ENCODE measurements around the gene DCTN3. TPM values are rescaled to one million over a fixed set of nuclear protein-coding genes. Genes with fewer than 3 reads are reported as not detected.
A peak's percentile ranks its signal among the peaks of the same experiment; 100 is the strongest.
"Not testable (repeated sequence)": the region's sequence is repeated elsewhere in the genome, so short reads cannot be mapped to it uniquely, and the experiment has no call there.

Gene DCTN3
- total RNA-seq, 1 experiment from 2014 or later: 58.2 TPM

DNA sequence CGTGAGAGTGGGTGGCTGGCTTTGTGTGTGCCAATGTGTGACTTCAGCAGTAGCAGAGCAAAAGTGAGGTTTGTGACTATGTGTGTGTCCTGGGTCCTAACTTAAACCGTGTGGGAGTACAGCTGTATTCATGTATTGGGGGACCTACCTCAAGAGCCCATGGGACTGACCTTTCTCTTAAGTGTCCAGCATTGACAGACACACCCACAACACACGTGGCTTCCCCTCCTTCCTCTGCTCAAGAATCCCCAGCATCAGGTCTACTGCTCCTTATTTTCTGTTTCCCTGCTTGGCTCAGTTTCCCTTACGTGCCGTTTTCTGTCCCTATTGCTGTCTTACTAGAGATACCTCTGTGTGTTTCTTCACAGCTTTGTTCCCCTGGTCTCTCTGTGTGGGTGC is 32.3 kb upstream of the DCTN3 start:
- Histone ChIP-seq H3K4me3 (peak overlapping the region; percentile 54), H3K36me3 (no peaks in the 10 kb centered on the region; the same call in 1 of the 2 replicates), H3K4me1 (peaks cover 3% of the 10 kb centered on the region; the same call in 1 of the 2 replicates), H3K27me3 (no peaks in the 10 kb centered on the region), H3K9me3 (replicated peaks) (no peaks in the 10 kb centered on the region), H3K27ac (no peak overlapping the region; the same call in 1 of the 2 replicates)
- DNase-seq: no peak

DNA sequence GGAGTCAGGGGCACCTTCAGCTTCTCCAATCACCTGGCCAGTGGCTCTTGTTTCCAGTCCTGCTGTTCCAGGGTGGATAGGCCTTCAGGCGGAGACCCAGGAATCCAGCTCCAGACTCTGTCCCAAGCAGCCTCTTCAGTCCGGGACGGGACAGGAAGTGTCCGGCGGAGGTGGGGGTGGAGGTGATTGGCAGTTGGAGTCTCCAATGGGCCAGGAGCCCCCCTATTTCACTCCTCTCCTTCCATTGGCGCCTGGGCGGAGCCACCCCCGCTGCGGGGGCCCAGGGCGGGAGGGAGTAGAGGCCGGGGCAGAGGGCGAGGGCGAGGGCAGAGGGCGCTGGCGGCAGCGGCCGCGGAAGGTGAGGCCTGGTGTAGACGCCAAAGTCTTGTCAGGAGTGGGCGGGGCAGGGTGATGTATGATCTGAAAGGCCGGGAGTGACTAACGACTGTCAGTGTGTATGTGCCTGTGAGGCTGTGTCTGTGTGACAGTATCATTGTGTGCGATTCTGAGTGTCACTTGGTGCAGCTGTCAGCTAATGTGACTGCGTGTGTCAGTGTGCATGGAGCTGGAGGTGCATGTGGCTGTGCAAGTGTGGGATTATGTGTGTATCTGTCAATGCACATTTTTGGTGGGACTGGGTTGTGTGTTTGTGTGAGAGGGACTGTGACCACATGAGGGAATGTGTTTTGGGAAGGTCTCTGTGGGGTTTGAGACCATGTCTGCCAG is 31.7 kb upstream of the DCTN3 start, which contains the start of gene IL11RA:
Gene IL11RA (plus strand): TSS at position 310 of the 726 bp plus-strand sequence. CDS start 3,033 bp downstream, outside the sequence.
- Histone ChIP-seq H3K4me3 (peak within 1 kb of the TSS; percentile 54), H3K4me1 (peaks cover 3% of the 10 kb centered on the region; the same call in 1 of the 2 replicates), H3K36me3 (no peaks in the 10 kb centered on the region; the same call in 1 of the 2 replicates), H3K9me3 (replicated peaks) (no peaks in the 10 kb centered on the region), H3K27ac (peak within 1 kb of the TSS; percentile 11; the same call in 1 of the 2 replicates), H3K27me3 (no peaks in the 10 kb centered on the region)
- peak; percentile 80 to 81 for DNase-seq

DNA sequence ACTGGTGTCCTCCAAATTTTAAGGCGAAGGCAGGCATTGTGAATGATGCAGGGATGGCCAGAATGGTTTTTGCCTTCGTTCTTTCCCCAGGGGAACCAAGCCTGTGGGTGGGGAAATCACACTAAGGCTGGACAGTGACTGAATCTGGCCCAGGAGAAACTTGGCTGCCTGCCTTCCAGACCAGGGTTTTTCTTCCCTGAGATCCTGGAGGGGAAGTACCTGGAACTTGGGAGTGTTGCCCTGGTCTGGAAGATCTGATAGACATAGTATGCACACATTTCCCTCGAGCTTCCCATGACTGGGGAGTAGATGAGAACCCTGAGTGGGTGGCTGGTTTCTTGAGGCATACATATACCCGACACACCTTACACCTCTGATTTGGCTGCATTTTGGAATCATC is 31.0 kb upstream of the DCTN3 start:
- peaks cover 3% of the 10 kb centered on the region; the same call in 1 of the 2 replicates for H3K4me1 ChIP-seq
- no peaks in the 10 kb centered on the region; the same call in 1 of the 2 replicates for H3K36me3 ChIP-seq
- DNase-seq: no peak
- H3K27ac ChIP-seq: no peak overlapping the region
- no peaks in the 10 kb centered on the region for H3K9me3 ChIP-seq (replicated peaks)
- no peaks in the 10 kb centered on the region for H3K27me3 ChIP-seq
- peak overlapping the region; percentile 54 for H3K4me3 ChIP-seq

DNA sequence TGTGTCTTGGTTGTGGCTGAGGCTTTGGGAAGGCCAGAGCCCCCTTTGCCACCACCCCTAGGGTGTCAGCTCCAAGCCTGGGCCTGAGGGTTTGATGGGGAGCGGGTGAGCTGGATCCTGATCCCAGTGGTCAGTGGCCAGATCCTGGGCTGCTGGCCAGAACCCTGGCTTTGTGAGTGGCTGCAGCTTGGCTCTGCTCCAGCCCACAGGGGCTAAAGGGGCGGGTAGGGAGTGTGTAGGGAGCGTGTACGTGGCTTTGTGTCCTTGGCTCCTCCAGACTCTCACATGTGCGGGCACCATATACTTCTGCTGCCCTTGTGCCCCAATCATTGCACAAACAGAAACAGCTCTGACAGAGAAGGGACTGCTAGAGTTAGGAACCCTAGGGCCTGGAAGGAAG is 30.5 kb upstream of the DCTN3 start:
- Histone ChIP-seq H3K27me3 (no peaks in the 10 kb centered on the region), H3K4me1 (peaks cover 7% of the 10 kb centered on the region), H3K9me3 (replicated peaks) (no peaks in the 10 kb centered on the region), H3K36me3 (no peaks in the 10 kb centered on the region; the same call in 1 of the 2 replicates), H3K4me3 (no peak overlapping the region), H3K27ac (no peak overlapping the region)
- no peak for DNase-seq

DNA sequence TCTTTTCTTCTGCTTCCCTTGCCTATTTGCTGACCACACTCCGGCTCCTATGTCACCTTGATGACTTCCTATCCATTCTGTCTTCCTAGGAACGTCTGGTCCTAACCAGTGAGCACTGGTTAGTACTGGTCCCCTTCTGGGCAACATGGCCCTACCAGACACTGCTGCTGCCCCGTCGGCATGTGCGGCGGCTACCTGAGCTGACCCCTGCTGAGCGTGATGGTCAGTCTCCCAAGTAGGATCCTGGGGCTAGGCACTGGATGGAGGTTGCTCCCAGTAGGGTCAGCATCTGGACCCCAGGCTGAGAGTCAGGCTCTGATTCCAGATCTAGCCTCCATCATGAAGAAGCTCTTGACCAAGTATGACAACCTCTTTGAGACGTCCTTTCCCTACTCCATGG is 28.4 kb upstream of the DCTN3 start:
- Histone ChIP-seq H3K4me1 (peaks cover 7% of the 10 kb centered on the region), H3K27me3 (no peaks in the 10 kb centered on the region), H3K9me3 (replicated peaks) (no peaks in the 10 kb centered on the region), H3K27ac (no peak overlapping the region), H3K36me3 (no peaks in the 10 kb centered on the region; the same call in 1 of the 2 replicates), H3K4me3 (no peak overlapping the region)
- no peak for DNase-seq

DNA sequence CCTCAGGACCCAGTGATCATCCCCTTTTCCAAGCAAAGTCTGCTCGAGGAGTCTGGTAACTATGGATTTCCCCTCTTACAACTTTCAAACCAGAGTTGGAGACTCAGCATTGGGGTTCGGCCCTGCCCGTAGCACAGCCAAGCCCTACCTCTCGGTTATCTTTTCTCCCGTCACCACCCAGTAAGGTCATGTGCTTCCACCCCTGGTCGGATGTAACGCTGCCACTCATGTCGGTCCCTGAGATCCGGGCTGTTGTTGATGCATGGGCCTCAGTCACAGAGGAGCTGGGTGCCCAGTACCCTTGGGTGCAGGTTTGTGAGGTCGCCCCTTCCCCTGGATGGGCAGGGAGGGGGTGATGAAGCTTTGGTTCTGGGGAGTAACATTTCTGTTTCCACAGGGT is 27.4 kb upstream of the DCTN3 start:
- no peaks in the 10 kb centered on the region for H3K27me3 ChIP-seq
- H3K27ac ChIP-seq: no peak overlapping the region
- no peak overlapping the region; the same call in 1 of the 2 replicates for H3K4me3 ChIP-seq
- no peaks in the 10 kb centered on the region for H3K9me3 ChIP-seq (replicated peaks)
- H3K36me3 ChIP-seq: no peaks in the 10 kb centered on the region; the same call in 1 of the 2 replicates
- DNase-seq: no peak
- peaks cover 4% of the 10 kb centered on the region for H3K4me1 ChIP-seq

DNA sequence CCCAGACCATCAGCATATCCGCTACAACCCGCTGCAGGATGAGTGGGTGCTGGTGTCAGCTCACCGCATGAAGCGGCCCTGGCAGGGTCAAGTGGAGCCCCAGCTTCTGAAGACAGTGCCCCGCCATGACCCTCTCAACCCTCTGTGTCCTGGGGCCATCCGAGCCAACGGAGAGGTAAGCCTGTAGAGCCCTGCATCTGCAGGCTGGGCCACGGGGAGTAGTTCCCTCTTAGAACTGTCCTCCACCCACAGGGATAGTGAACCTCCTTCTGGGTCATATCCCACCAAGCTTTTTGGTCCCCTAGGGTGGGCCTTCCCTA is 26.7 kb upstream of the DCTN3 start:
- Histone ChIP-seq H3K4me1 (peaks cover 4% of the 10 kb centered on the region), H3K36me3 (no peaks in the 10 kb centered on the region; the same call in 1 of the 2 replicates), H3K4me3 (peak overlapping the region; percentile 75), H3K27ac (peak overlapping the region; percentile 53), H3K27me3 (no peaks in the 10 kb centered on the region), H3K9me3 (replicated peaks) (no peaks in the 10 kb centered on the region)
- no peak for DNase-seq

DNA sequence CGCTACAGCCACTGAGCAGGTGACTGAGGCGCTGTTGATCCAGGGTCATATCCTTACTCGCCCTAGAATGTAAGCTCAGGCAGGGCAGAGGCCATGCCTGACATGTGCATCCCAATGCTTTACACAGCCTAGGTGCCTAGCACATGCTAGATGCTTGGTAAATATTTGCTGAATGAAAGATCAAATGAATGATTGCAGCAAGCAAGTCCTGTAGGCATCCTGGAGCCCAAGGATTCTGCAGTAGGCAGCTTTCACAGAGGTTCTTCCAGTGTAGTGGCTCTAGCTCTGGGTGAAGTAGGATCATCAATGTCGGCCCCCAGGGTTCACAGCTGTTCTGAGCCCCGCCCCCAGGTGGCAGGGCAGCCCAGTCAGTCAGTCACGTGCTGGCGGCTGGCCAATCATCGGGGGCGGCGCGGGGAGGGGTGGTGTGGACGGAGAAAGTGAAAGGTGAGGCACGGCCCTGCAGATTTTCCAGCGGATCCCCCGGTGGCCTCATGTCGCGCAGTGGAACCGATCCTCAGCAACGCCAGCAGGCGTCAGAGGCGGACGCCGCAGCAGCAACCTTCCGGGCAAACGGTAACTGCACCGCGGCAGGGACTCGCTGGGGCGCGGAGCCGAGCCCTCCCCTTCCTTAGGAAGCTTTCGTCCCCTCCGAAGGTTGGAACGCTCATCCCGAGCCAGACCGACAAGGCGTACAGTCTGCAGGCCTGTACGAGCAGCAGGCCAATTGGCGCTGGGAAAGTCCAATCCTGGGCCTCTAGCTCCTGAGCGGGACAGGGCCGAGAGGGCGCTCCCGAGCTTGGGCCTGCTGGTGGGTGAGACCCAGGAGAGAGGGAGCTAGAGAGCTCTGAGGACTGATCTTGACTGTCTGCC is 26.2 kb upstream of the DCTN3 start, which contains the start of gene GALT:
Gene GALT (plus strand): TSS at position 465 of the 873 bp plus-strand sequence. CDS start 30 bp downstream, at position 495.
- no peaks in the 10 kb centered on the region for H3K9me3 ChIP-seq (replicated peaks)
- DNase-seq: peak; percentile 95

DNA sequence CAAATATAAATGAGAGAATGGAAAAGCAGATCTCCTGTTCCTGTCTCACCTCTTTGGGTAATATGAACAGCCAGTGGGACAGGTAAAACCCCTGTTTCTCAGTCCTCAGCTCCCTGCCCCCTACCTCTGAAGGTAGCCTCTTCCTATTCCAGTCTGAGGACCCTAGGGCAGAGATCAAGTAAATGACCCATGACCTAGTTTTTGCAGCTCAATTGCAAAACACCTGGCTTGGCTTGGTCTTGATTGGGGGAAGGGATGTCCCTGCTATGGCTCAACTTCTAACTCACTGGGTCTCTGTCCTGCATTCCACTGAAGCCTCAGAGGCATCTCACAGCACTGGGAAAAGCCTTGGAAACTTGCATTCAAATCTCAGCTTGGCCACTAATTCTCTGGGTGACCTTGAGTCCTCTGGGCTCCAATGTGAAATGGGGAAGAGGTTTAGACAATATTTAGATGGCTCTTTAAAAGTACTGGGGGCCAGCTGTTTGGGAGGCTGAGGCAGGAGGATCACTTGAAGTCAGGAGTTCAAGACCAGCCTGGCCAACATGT is 24.5 kb upstream of the DCTN3 start:
- peaks cover 4% of the 10 kb centered on the region for H3K4me1 ChIP-seq
- H3K36me3 ChIP-seq: no peaks in the 10 kb centered on the region; the same call in 1 of the 2 replicates
- no peak overlapping the region for H3K4me3 ChIP-seq
- H3K9me3 ChIP-seq (replicated peaks): no peaks in the 10 kb centered on the region
- H3K27me3 ChIP-seq: no peaks in the 10 kb centered on the region
- DNase-seq: no peak
- no peak overlapping the region for H3K27ac ChIP-seq

More for the DNA sequence above, 26.2 kb upstream of the DCTN3 start, which contains the start of gene GALT:
- Histone ChIP-seq H3K36me3 (no peaks in the 10 kb centered on the region; the same call in 1 of the 2 replicates), H3K27me3 (no peaks in the 10 kb centered on the region), H3K4me3 (peak within 1 kb of the TSS; percentile 75), H3K27ac (peak within 1 kb of the TSS; percentile 53), H3K4me1 (peaks cover 4% of the 10 kb centered on the region)

DNA sequence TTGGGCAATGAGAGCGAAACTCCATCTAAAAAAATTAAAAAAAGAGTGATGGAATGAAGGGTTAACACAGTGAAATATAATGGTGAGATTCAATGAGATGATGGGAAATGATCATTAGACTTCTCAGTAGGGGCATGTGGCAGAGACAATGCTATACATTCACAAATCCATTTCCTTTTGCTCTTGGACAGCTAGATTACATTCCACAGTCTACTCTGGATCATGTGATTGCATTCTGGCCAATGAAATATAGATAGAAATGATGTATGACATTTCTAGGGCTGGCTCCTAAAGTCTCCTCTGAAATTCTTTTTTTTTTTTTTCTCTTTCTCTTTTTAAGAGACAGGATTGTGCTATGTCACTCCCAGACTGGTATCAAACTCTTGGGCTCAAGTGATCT is 22.4 kb upstream of the DCTN3 start:
- Histone ChIP-seq H3K27me3 (no peaks in the 10 kb centered on the region), H3K4me3 (no peak overlapping the region), H3K27ac (no peak overlapping the region), H3K4me1 (peaks cover 4% of the 10 kb centered on the region), H3K36me3 (no peaks in the 10 kb centered on the region), H3K9me3 (replicated peaks) (no peaks in the 10 kb centered on the region)
- no peak for DNase-seq

DNA sequence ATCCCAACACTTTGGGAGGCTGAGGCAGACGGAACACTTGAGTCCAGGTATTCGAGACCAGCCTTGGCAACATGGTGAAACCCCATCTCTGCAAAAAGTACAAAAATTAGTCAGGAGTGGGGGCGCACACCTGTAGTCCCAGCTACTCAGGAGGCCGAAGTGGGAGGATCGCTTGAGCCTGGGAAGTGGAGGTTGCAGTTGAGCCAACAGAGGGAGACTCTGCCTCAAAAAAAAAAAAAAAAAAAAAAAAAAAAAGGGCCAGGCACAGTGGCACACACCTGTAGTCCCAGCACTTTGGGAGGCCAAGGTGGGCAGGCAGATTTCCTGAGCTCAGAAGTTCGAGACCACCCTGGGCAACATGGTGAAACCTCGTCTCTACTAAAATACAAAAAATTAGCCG is 19.0 kb upstream of the DCTN3 start:
- not testable (repeated sequence) for H3K36me3 ChIP-seq; H3K27ac ChIP-seq; H3K4me1 ChIP-seq; H3K9me3 ChIP-seq (replicated peaks); H3K27me3 ChIP-seq; H3K4me3 ChIP-seq; DNase-seq

DNA sequence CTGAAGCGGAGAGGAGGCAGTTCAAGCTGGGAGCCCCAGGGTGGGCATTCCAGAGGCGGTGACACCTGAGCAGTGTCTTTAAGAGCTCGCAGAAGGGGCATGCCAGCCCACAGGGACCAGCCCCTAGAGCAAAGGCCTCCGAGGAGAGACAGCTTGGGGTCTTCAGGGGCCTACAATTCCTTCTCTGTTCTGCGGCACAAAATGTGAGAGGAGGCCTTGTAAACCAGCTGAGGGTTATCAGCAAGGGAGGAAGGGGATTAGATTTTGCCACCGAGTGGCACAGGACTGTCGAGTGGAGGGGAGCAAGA is 17.8 kb upstream of the DCTN3 start:
- H3K4me3 ChIP-seq: peak overlapping the region; percentile 79
- no peaks in the 10 kb centered on the region for H3K9me3 ChIP-seq (replicated peaks)
- no peak overlapping the region; the same call in 1 of the 2 replicates for H3K27ac ChIP-seq
- H3K27me3 ChIP-seq: no peaks in the 10 kb centered on the region
- peaks cover 4% of the 10 kb centered on the region; the same call in 1 of the 2 replicates for H3K36me3 ChIP-seq
- DNase-seq: no peak
- no peaks in the 10 kb centered on the region for H3K4me1 ChIP-seq

DNA sequence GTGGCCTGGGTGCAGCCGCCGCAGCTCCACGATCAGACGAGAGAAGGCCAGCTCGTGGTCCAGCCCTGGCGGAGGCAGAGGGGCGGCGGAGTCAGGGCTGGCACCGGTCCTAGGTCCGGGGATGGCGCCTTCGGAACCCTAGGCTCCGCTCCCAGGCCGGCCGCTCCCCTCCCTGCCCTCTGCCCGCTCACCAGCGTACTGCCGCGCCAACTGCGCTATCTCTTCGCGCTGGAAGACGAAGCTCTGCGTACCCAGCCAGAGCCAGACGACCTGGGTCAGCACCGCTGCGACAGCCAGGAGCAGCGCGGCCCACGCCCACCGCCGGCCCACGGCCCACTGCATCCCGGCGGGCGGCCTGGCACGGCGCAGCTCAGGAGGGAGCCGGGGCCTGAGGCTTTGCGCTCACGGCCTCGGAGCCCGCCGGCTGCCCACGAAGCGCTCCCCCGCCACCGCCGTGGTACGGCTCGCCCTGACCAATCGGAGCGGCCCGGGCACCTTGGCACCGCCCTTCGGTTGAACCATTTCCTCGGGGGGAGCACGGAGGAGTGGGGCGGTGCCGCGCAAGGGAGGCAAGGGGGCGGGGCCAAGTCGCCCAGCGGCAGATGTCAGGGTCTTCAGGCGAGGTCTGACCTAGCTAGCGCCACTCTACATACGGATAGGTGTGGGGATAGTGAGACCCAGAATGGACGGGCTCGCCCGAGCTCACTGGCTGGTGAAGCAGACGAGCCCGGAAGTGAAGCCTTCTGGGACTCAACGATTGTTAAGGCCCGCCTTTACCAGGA is 17.3 kb upstream of the DCTN3 start, which contains the start of gene SIGMAR1:
Gene SIGMAR1 (minus strand): TSS at position 432 of the 782 bp plus-strand sequence. CDS start 90 bp downstream, at position 342.
- peak; percentile 92 to 93 for DNase-seq
- Histone ChIP-seq H3K36me3 (peaks cover 4% of the 10 kb centered on the region; the same call in 1 of the 2 replicates), H3K4me3 (peak within 1 kb of the TSS; percentile 79), H3K27ac (peak within 1 kb of the TSS; percentile 69), H3K27me3 (no peaks in the 10 kb centered on the region), H3K9me3 (replicated peaks) (no peaks in the 10 kb centered on the region), H3K4me1 (no peaks in the 10 kb centered on the region)
